ENCODE data around the gene RASSF5. TPM values are rescaled to one million over a fixed set of nuclear protein-coding genes. Genes with fewer than 3 reads are reported as not detected.

Gene RASSF5
- total and polyA plus RNA-seq, 2 of the 13 experiments (the other 11 are each of a cell fraction or from before 2014, with no cell fraction given) = 0.18 to 0.40 TPM

- no peak for TF ChIP-seq CENPT (CRISPR knock-in tag; IDR thresholded peaks at IDR 0.05; ENCODE audit: low read depth)
- no peak for TF ChIP-seq HNF4A (CRISPR knock-in tag; IDR thresholded peaks at IDR 0.05)
- no peak for TF ChIP-seq ZNF20 (CRISPR knock-in tag; IDR thresholded peaks at IDR 0.05)
- no peak for TF ChIP-seq ZNF558 (CRISPR knock-in tag; IDR thresholded peaks at IDR 0.05; ENCODE audit: borderline replicate concordance)
- no peak for TF ChIP-seq STAT5B (CRISPR knock-in tag; IDR thresholded peaks at IDR 0.05)
- peak; percentile 68 for TF ChIP-seq ZNF687 (CRISPR knock-in tag; IDR thresholded peaks at IDR 0.05)
- TF ChIP-seq, protein P1, sequence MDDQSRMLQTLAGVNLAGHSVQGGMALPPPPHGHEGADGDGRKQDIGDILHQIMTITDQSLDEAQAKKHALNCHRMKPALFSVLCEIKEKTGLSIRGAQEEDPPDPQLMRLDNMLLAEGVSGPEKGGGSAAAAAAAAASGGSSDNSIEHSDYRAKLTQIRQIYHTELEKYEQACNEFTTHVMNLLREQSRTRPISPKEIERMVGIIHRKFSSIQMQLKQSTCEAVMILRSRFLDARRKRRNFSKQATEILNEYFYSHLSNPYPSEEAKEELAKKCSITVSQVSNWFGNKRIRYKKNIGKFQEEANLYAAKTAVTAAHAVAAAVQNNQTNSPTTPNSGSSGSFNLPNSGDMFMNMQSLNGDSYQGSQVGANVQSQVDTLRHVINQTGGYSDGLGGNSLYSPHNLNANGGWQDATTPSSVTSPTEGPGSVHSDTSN (CRISPR knock-in tag; IDR thresholded peaks at IDR 0.05; ENCODE audit: borderline replicate concordance) = no peak
- 0 out of 2 replicates have a peak, but pooled peaks have one; percentile 17 for TF ChIP-seq HOXA3 (CRISPR knock-in tag; IDR thresholded peaks at IDR 0.05)
- no peak for TF ChIP-seq NCOR1 (IDR thresholded peaks at IDR 0.05; ENCODE audit: borderline replicate concordance, low read length)
- no peak for TF ChIP-seq CHD2 (IDR thresholded peaks at IDR 0.05; ENCODE audit: low read depth, low read length)
- TF ChIP-seq ZNF275 (CRISPR knock-in tag; IDR thresholded peaks at IDR 0.05; ENCODE audit: borderline replicate concordance) = no peak
- no peak for TF ChIP-seq RFXANK (CRISPR knock-in tag; IDR thresholded peaks at IDR 0.05)
- TF ChIP-seq, protein P2, sequence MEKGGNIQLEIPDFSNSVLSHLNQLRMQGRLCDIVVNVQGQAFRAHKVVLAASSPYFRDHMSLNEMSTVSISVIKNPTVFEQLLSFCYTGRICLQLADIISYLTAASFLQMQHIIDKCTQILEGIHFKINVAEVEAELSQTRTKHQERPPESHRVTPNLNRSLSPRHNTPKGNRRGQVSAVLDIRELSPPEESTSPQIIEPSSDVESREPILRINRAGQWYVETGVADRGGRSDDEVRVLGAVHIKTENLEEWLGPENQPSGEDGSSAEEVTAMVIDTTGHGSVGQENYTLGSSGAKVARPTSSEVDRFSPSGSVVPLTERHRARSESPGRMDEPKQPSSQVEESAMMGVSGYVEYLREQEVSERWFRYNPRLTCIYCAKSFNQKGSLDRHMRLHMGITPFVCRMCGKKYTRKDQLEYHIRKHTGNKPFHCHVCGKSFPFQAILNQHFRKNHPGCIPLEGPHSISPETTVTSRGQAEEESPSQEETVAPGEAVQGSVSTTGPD (CRISPR knock-in tag; IDR thresholded peaks at IDR 0.05) = no peak
- no peak for TF ChIP-seq ZNF564 (CRISPR knock-in tag; IDR thresholded peaks at IDR 0.05)
- TF ChIP-seq, protein P3, sequence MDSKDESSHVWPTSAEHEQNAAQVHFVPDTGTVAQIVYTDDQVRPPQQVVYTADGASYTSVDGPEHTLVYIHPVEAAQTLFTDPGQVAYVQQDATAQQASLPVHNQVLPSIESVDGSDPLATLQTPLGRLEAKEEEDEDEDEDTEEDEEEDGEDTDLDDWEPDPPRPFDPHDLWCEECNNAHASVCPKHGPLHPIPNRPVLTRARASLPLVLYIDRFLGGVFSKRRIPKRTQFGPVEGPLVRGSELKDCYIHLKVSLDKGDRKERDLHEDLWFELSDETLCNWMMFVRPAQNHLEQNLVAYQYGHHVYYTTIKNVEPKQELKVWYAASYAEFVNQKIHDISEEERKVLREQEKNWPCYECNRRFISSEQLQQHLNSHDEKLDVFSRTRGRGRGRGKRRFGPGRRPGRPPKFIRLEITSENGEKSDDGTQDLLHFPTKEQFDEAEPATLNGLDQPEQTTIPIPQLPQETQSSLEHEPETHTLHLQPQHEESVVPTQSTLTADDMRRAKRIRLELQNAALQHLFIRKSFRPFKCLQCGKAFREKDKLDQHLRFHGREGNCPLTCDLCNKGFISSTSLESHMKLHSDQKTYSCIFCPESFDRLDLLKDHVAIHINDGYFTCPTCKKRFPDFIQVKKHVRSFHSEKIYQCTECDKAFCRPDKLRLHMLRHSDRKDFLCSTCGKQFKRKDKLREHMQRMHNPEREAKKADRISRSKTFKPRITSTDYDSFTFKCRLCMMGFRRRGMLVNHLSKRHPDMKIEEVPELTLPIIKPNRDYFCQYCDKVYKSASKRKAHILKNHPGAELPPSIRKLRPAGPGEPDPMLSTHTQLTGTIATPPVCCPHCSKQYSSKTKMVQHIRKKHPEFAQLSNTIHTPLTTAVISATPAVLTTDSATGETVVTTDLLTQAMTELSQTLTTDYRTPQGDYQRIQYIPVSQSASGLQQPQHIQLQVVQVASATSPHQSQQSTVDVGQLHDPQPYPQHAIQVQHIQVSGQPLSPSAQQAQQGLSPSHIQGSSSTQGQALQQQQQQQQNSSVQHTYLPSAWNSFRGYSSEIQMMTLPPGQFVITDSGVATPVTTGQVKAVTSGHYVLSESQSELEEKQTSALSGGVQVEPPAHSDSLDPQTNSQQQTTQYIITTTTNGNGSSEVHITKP (CRISPR knock-in tag; IDR thresholded peaks at IDR 0.05; ENCODE audit: low read depth) = no peak
- peak; percentile 40; the same call in 1 of the 2 replicates for TF ChIP-seq ZFX (CRISPR knock-in tag; IDR thresholded peaks at IDR 0.05; ENCODE audit: low read depth)
- TF ChIP-seq, protein P4, sequence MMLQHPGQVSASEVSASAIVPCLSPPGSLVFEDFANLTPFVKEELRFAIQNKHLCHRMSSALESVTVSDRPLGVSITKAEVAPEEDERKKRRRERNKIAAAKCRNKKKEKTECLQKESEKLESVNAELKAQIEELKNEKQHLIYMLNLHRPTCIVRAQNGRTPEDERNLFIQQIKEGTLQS (CRISPR knock-in tag; IDR thresholded peaks at IDR 0.05) = no peak
- TF ChIP-seq ZNF343 (CRISPR knock-in tag; IDR thresholded peaks at IDR 0.05) = no peak
These were observed 34.9 kb upstream of the RASSF5 start (continued) for GRCh38 chr1:206472454-206472853.
